Brain microvascular endothelial cell (primary cell): ENCODE results near the gene CSNK1A1.

Experiments
- DNase-seq: peaks from one replicate; pipeline ENCODE4 v3.0.0-alpha.2; 2020
- H3K27ac ChIP-seq: fragments of 250-450 bp; sonication (Bioruptor Pico); 2 replicates; pipeline ENCODE4 v1.5.1; 2020; ENCODE audit warnings: mild to moderate bottlenecking, moderate library complexity
- H3K27me3 ChIP-seq: fragments of 250-450 bp; sonication (Bioruptor Pico); replicated peaks from 2 replicates; pipeline ENCODE4 v1.5.1; 2020; ENCODE audit warnings: mild to moderate bottlenecking
- H3K36me3 ChIP-seq: fragments of 250-450 bp; sonication (Bioruptor Pico); replicated peaks from 2 replicates; pipeline ENCODE4 v1.5.1; 2020; ENCODE audit warnings: mild to moderate bottlenecking
- H3K4me3 ChIP-seq: 2 replicates; pipeline ENCODE4 v1.5.1; 2011; ENCODE audit warnings: low read depth, mild to moderate bottlenecking, control low read depth, low read length, moderate library complexity
- CTCF ChIP-seq: IDR thresholded peaks from 2 replicates; pipeline ENCODE4 v1.5.1; 2011; ENCODE audit warnings: low read depth, mild to moderate bottlenecking, moderate library complexity, low read length, control low read depth, inconsistent platforms; ENCODE audit errors: missing control alignments
- in situ Hi-C: cut with HindIII; loops from 2 replicates; pipeline ENCODE4 v1.10.0; 2017; ENCODE audit warnings: low sequenced_read_pairs, low pct_ligation_motif_present

Gene CSNK1A1

GRCh38 chr5:149552038-149552494 lies 827 bp upstream of the CSNK1A1 start:
- DNase-seq: no peak

GRCh38 chr5:149550594-149551226 lies 529 bp downstream of the CSNK1A1 start:
- no peaks in the 10 kb centered on the region for H3K27me3 ChIP-seq
- DNase-seq: no peak
- no peak for TF ChIP-seq CTCF
- H3K27ac ChIP-seq: peak overlapping the region; percentile 97
- in situ Hi-C loops: no loop called here
- H3K36me3 ChIP-seq: peaks cover 33% of the 10 kb centered on the region
- peak overlapping the region; percentile 99 for H3K4me3 ChIP-seq

More at GRCh38 chr5:149552038-149552494, 827 bp upstream of the CSNK1A1 start:
- Histone ChIP-seq H3K27me3 (no peaks in the 10 kb centered on the region), H3K36me3 (peaks cover 30% of the 10 kb centered on the region), H3K27ac (peak overlapping the region; percentile 97), H3K4me3 (peak overlapping the region; percentile 99)
- in situ Hi-C loops: no loop called here
- no peak for TF ChIP-seq CTCF

GRCh38 chr5:149550268-149550583 lies 1.0 kb downstream of the CSNK1A1 start:
- H3K4me3 ChIP-seq: peak overlapping the region; percentile 99
- no peak for TF ChIP-seq CTCF
- in situ Hi-C loops: no loop called here
- H3K36me3 ChIP-seq: peaks cover 38% of the 10 kb centered on the region
- H3K27me3 ChIP-seq: no peaks in the 10 kb centered on the region
- no peak for DNase-seq
- peak overlapping the region; percentile 97 for H3K27ac ChIP-seq

- in situ Hi-C loops: no loop called here
- peak; percentile 47 for DNase-seq
- TF ChIP-seq CTCF: peak; percentile 13
Measured at GRCh38 chr5:149549461-149550267, 1.6 kb downstream of the CSNK1A1 start.

GRCh38 chr5:149546974-149547373 lies 4.3 kb downstream of the CSNK1A1 start:
- Histone ChIP-seq H3K27me3 (no peaks in the 10 kb centered on the region), H3K36me3 (peaks cover 58% of the 10 kb centered on the region), H3K4me3 (no peak overlapping the region), H3K27ac (no peak overlapping the region)
- in situ Hi-C loops: no loop called here
- TF ChIP-seq CTCF: no peak
- no peak for DNase-seq

More at GRCh38 chr5:149549461-149550267, 1.6 kb downstream of the CSNK1A1 start:
- H3K27me3 ChIP-seq: no peaks in the 10 kb centered on the region
- peak overlapping the region; percentile 97 for H3K27ac ChIP-seq
- peak overlapping the region; percentile 99 for H3K4me3 ChIP-seq
- H3K36me3 ChIP-seq: peaks cover 43% of the 10 kb centered on the region
